ENCODE measurements around the gene DAGLB. TPM values are rescaled to one million over a fixed set of nuclear protein-coding genes. Genes with fewer than 3 reads are reported as not detected.

The DAGLB gene
- total and polyA plus RNA-seq, 2 of the 4 experiments (the other 2 are of a cell fraction), result 23.4 to 33.5 TPM

DNA sequence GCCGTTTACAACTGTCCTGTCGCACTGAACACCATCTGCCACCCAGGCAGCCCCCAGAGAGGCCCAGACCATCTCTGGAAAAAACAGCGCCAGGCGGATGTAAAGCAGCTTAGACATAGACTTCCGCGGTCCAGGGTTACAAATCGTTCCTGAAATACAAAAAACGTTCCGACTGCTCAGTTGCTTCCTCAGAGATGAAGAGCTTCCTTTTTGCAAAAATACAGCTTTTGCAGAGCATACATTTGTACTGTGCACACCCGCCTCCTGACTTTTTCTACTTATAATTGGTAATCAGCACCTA, 11.4 kb downstream of the DAGLB start:
- Histone ChIP-seq H2AFZ (replicated peaks; ENCODE audit: low read length, poor library complexity) (no peak overlapping the region), H2BK5ac (ENCODE audit: low read depth, low read length, poor library complexity, severe bottlenecking) (no peak overlapping the region), H2BK120ac (ENCODE audit: low read depth, low read length) (no peak overlapping the region), H2AK9ac (replicated peaks; ENCODE audit: low read depth, low read length, poor library complexity) (no peak overlapping the region), H4K20me1 (ENCODE audit: insufficient read depth, low read length) (peaks cover 16% of the 10 kb centered on the region; the same call in 1 of the 2 replicates), H3K9ac (ENCODE audit: low read depth, low read length) (no peak overlapping the region), H4K91ac (ENCODE audit: insufficient read depth, low read depth, low read length) (no peak overlapping the region), H2AK5ac (ENCODE audit: low read depth, low read length) (no peak overlapping the region), H3K23ac (ENCODE audit: low read depth, low read length) (no peak overlapping the region), H3K9me3 (ENCODE audit: control insufficient read depth, insufficient read depth, low read length) (no peaks in the 10 kb centered on the region), H2BK15ac (ENCODE audit: low read depth, low read length) (no peak overlapping the region), H4K5ac (ENCODE audit: low read depth, low read length) (no peak overlapping the region), H3K56ac (ENCODE audit: extremely low read depth, insufficient read depth, low read length) (no peak overlapping the region), H3K18ac (ENCODE audit: low read depth, low read length) (no peak overlapping the region), H4K8ac (ENCODE audit: low read depth in 2 of 2, low read length in 2 of 2) (no peak overlapping the region), H3K9me1 (ENCODE audit: insufficient read depth, low read length) (peaks cover 5% of the 10 kb centered on the region), H3K36me3 (ENCODE audit: control insufficient read depth, insufficient read depth, low read length) (peaks cover 19% of the 10 kb centered on the region), H3K27ac (ENCODE audit: insufficient read depth, low read length) (no peak overlapping the region), H3K4me3 (ENCODE audit: insufficient read depth, low read depth, low read length) (no peak overlapping the region), H3K27me3 (ENCODE audit: control insufficient read depth, insufficient read depth, low read length) (no peaks in the 10 kb centered on the region), H3K4me2 (ENCODE audit: low read depth, low read length) (no peak overlapping the region), H3K4ac (ENCODE audit: low read depth, low read length) (no peak overlapping the region), H3K4me1 (ENCODE audit: control insufficient read depth, insufficient read depth, low read length) (peaks cover 6% of the 10 kb centered on the region; the same call in 1 of the 2 replicates), H3K79me1 (ENCODE audit: low read depth in 1 of 2, low read length in 2 of 2) (peaks cover 38 to 74% of the 10 kb centered on the region in 2 experiments), H2BK20ac (ENCODE audit: low read depth, low read length) (no peak overlapping the region), H3K14ac (replicated peaks; ENCODE audit: low read depth, low read length) (no peak overlapping the region)
- intact Hi-C loops (cut with micrococcal nuclease) (loop anchor here (5.0 to 10.0 kb wide), 2 partner anchors 282 to 439 kb away; no protein-coding TSS in a partner anchor), dilution Hi-C loops (cut with HindIII; ENCODE audit: low sequenced_read_pairs, unreplicated experiment) (no loop called here), in situ Hi-C loops (cut with MboI; ENCODE audit: low sequenced_read_pairs) (no loop called here)
- no peak for DNase-seq
- POLR2A ChIA-PET (ENCODE audit: unreplicated experiment), result no interaction called here
- no TSS peak for BruUV-seq (replicated peaks)
- ATAC-seq (ENCODE audit: low read depth), result no peak
- WGBS, 2 experiments (ENCODE audit: extremely low coverage in 2 of 2, insufficient read length in 1 of 2), result 90% methylated on average over 9 of the region's 10 CpGs; no CpG with 5 or more reads in 1 of the 2 experiments
- TF ChIP-seq RFX5 (IDR thresholded peaks at IDR 0.05; ENCODE audit: low read depth, low read length) (no peak), MAFK (IDR thresholded peaks at IDR 0.05; ENCODE audit: low read depth, low read length) (no peak), POLR2A (IDR thresholded peaks at IDR 0.05; ENCODE audit: low read depth, low read length) (no peak), RCOR1 (IDR thresholded peaks at IDR 0.05; ENCODE audit: insufficient replicate concordance, low read length) (no peak), BHLHE40 (IDR thresholded peaks at IDR 0.05; ENCODE audit: low read depth, low read length) (no peak), FOS (IDR thresholded peaks at IDR 0.05; ENCODE audit: low read depth, low read length) (no peak), NFE2L2 (IDR thresholded peaks at IDR 0.05; ENCODE audit: low read depth, low read length) (no peak)
- TF ChIP-seq, protein P1, sequence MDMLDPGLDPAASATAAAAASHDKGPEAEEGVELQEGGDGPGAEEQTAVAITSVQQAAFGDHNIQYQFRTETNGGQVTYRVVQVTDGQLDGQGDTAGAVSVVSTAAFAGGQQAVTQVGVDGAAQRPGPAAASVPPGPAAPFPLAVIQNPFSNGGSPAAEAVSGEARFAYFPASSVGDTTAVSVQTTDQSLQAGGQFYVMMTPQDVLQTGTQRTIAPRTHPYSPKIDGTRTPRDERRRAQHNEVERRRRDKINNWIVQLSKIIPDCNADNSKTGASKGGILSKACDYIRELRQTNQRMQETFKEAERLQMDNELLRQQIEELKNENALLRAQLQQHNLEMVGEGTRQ (IDR thresholded peaks at IDR 0.05; ENCODE audit: low read depth, low read length), result no peak
- CTCF ChIA-PET, result no interaction called here

Measured in IMR-90 (cell line).